SK-N-MC (cell line): ENCODE measurements around the gene CLCN2.

ENCODE experiments used
- EZH2 ChIP-seq: fragments of 200-600 bp; sonication (generic); IDR thresholded peaks from one replicate; pipeline ENCODE4 v1.6.1; 2017; ENCODE audit warnings: antibody characterized with exemption
- POLR2AphosphoS5 ChIP-seq: IDR thresholded peaks from 2 replicates; pipeline ENCODE4 v1.6.1; 2012; ENCODE audit warnings: mild to moderate bottlenecking, low read depth, low read length, borderline replicate concordance

GRCh38 chr3:184372911-184373310 lies 11.5 kb upstream of the CLCN2 start:
- TF ChIP-seq EZH2 (no peak), POLR2AphosphoS5 (no peak)
